ENCODE measurements around the gene HOXB4.

Gene HOXB4

GRCh38 chr17:48532261-48532660 lies 45.9 kb downstream of the HOXB4 start:
- DNase-seq (ENCODE audit: low spot score) (no peak), FAIRE-seq (no peak)

- DNase-seq (ENCODE audit: low spot score) (no peak), FAIRE-seq (no peak)
Measured at GRCh38 chr17:48530887-48531272, 47.3 kb downstream of the HOXB4 start, which contains the start of gene HOXB1. TSS of gene HOXB1 (minus strand) at chr17:48531011. CDS start at chr17:48530904, 107 bp downstream.

DNA sequence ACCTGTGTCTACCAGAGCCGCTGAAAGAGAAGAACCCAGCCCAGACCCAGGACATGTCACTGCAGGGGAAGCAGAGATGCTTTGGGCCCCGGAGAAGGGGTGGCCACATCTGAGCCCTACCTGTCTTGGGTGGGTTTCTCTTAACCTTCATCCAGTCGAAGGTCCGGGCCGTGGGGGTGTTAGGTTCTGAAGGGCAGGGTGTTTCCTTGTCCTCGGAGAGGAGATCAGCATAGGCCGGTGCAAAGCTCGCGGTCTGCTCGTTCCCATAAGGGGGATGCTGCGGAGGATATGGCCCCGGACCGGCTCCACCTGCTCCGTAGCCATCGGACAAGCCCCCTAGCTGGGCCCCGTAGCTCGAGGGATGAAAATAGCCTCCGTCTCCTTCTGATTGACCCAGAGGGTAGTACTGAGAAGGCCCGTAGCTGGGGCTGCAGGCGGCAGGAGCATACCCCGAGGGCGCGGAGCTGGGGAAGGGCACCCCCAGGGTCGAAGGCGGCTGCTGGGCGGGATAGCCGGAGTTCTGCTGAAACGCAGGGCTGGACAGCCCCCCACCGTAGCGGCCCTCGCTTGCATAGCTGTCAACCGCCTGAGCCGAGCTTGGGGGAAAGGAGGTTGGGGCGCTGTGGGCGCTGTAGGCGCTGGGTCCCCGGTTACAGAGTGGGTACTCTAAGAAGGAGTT lies 47.8 kb downstream of the HOXB4 start:
- DNase-seq (ENCODE audit: low spot score) (no peak), FAIRE-seq (no peak)

GRCh38 chr17:48529683-48530009 lies 48.5 kb downstream of the HOXB4 start:
- FAIRE-seq: no peak
- DNase-seq (ENCODE audit: low spot score): no peak

GRCh38 chr17:48528936-48529682 lies 49.0 kb downstream of the HOXB4 start:
- no peak for DNase-seq (ENCODE audit: low spot score)
- FAIRE-seq: no peak

GRCh38 chr17:48528153-48528935 lies 49.8 kb downstream of the HOXB4 start:
- DNase-seq (ENCODE audit: low spot score) (no peak), FAIRE-seq (no peak)

DNA sequence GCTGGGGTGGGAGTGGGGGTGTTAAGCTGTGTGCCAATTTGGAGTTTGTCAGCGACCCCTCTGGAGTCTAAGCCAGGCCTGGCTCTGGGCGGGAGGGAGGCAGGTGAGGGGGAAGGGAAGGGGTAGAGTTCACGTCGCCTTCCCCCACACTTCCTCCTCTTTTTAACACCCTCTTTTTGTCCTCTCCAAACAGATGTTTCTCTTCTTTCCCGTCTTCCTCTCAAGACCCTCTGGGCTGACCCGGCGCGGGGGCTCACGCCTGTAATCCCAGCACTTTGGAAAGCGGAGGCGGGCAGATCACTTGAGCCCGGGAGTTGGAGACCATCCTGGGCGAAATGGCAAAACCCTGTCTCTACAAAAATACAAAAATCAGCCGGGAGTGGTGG lies 50.6 kb downstream of the HOXB4 start:
- DNase-seq (ENCODE audit: low spot score) (no peak), FAIRE-seq (no peak)

GRCh38 chr17:48526608-48527546 lies 51.3 kb downstream of the HOXB4 start:
- FAIRE-seq (no peak), DNase-seq (ENCODE audit: low spot score) (no peak)

All from RCC 7860 (cell line).